Measurements from ENCODE around the gene OPHN1. TPM values are rescaled to one million over a fixed set of nuclear protein-coding genes. Genes with fewer than 3 reads are reported as not detected.

The OPHN1 gene
- total RNA-seq, 3 donors from 2014 or later = 7.5 to 9.5 (median 7.6) TPM

- ATAC-seq (no peak), DNase-seq (no peak)
- intact Hi-C loops (cut with DNase I, micrococcal nuclease) = no loop called here
- no peaks in the 10 kb centered on the region for H3K9me3 ChIP-seq
- H3K36me3 ChIP-seq (ENCODE audit: low read depth) = no peaks in the 10 kb centered on the region
- TF ChIP-seq CTCF (IDR thresholded peaks at IDR 0.05) = no peak
- no peak overlapping the region for H3K4me3 ChIP-seq
- H3K4me1 ChIP-seq (ENCODE audit: low read depth) = no peaks in the 10 kb centered on the region
These were observed 334.9 kb downstream of the OPHN1 start for GRCh38 chrX:68098431-68098830.

DNA sequence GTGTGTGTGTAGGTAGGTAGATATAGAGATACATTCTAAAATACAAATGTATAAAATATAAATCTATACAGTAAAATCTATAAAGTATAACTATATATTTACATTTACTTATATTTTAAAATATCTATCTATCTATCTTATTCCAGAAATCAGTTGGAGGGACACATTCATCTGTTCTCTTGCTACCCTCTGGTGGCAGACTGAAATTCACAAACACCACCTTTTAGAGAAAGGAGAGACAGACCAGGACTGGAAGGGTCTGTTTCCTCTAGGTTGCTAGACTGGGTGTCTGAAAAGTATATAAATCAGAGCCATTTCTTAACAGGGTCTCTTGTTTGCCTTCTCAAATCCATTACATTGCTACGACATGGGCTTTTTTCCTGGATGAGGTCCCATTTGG lies 343.0 kb downstream of the OPHN1 start:
- no peak for DNase-seq
- H3K36me3 ChIP-seq (ENCODE audit: low read depth) = no peaks in the 10 kb centered on the region
- no peaks in the 10 kb centered on the region for H3K4me1 ChIP-seq (ENCODE audit: low read depth)
- no peak overlapping the region for H3K4me3 ChIP-seq
- no peak for ATAC-seq
- H3K9me3 ChIP-seq = no peaks in the 10 kb centered on the region
- intact Hi-C loops (cut with DNase I, micrococcal nuclease) = no loop called here
- TF ChIP-seq CTCF (IDR thresholded peaks at IDR 0.05) = no peak

- Histone ChIP-seq H3K4me3 (no peak overlapping the region), H3K9me3 (no peaks in the 10 kb centered on the region), H3K36me3 (ENCODE audit: low read depth) (no peaks in the 10 kb centered on the region), H3K4me1 (ENCODE audit: low read depth) (no peaks in the 10 kb centered on the region)
- ATAC-seq (no peak), DNase-seq (no peak)
- no peak for TF ChIP-seq CTCF (IDR thresholded peaks at IDR 0.05)
- intact Hi-C loops (cut with DNase I, micrococcal nuclease) = no loop called here
These were observed 345.8 kb downstream of the OPHN1 start for GRCh38 chrX:68087526-68087925.

- TF ChIP-seq CTCF (IDR thresholded peaks at IDR 0.05) = no peak
- no peaks in the 10 kb centered on the region for H3K4me1 ChIP-seq (ENCODE audit: low read depth)
- intact Hi-C loops (cut with DNase I, micrococcal nuclease) = no loop called here
- ATAC-seq (no peak), DNase-seq (no peak)
- H3K4me3 ChIP-seq = no peak overlapping the region
- no peaks in the 10 kb centered on the region for H3K9me3 ChIP-seq
- no peaks in the 10 kb centered on the region for H3K36me3 ChIP-seq (ENCODE audit: low read depth)
These were observed 346.6 kb downstream of the OPHN1 start for GRCh38 chrX:68086709-68087108.

GRCh38 chrX:68084765-68085164 lies 348.5 kb downstream of the OPHN1 start:
- intact Hi-C loops (cut with DNase I, micrococcal nuclease) = no loop called here
- DNase-seq = peak in 1 of 3 donors; percentile 4
- Histone ChIP-seq H3K9me3 (no peaks in the 10 kb centered on the region), H3K4me3 (no peak overlapping the region), H3K4me1 (ENCODE audit: low read depth) (no peaks in the 10 kb centered on the region), H3K36me3 (ENCODE audit: low read depth) (no peaks in the 10 kb centered on the region)
- ATAC-seq = no peak
- TF ChIP-seq CTCF (IDR thresholded peaks at IDR 0.05) = no peak

GRCh38 chrX:68083510-68083909 lies 349.8 kb downstream of the OPHN1 start:
- intact Hi-C loops (cut with DNase I, micrococcal nuclease) = no loop called here
- Histone ChIP-seq H3K4me1 (ENCODE audit: low read depth) (no peaks in the 10 kb centered on the region), H3K4me3 (no peak overlapping the region), H3K9me3 (no peaks in the 10 kb centered on the region), H3K36me3 (ENCODE audit: low read depth) (no peaks in the 10 kb centered on the region)
- no peak for TF ChIP-seq CTCF (IDR thresholded peaks at IDR 0.05)
- ATAC-seq = no peak
- no peak for DNase-seq

All from mucosa of descending colon (tissue), 3 donors.